ENCODE data around the gene SLC2A9. TPM values are rescaled to one million over a fixed set of nuclear protein-coding genes. Genes with fewer than 3 reads are reported as not detected.

The SLC2A9 gene
- polyA plus RNA-seq, 1 donor, result 28.7 TPM

- Histone ChIP-seq H3K4me1 (ENCODE audit: control insufficient read depth, insufficient read depth, low read length) (peaks cover 27% of the 10 kb centered on the region), H3K27ac (ENCODE audit: low read length) (peak overlapping the region; percentile 93), H3K9me3 (ENCODE audit: control insufficient read depth, low read depth, low read length) (no peaks in the 10 kb centered on the region), H3K4me3 (ENCODE audit: low read length) (no peak overlapping the region), H3K27me3 (ENCODE audit: control insufficient read depth, insufficient read depth, low read length) (no peaks in the 10 kb centered on the region), H3K36me3 (ENCODE audit: control insufficient read depth, insufficient read depth, low read length) (peaks cover 3% of the 10 kb centered on the region)
- no peak for DNase-seq
- no CpG with 5 or more reads among the region's 6 CpGs for WGBS (ENCODE audit: insufficient coverage, low lambda C conversion rate)
Measured at GRCh38 chr4:10020106-10020505, 1.2 kb downstream of the SLC2A9 start.

- Histone ChIP-seq H3K9me3 (ENCODE audit: control insufficient read depth, low read depth, low read length) (no peaks in the 10 kb centered on the region), H3K36me3 (ENCODE audit: control insufficient read depth, insufficient read depth, low read length) (peaks cover 3% of the 10 kb centered on the region), H3K4me3 (ENCODE audit: low read length) (peak overlapping the region; percentile 53), H3K4me1 (ENCODE audit: control insufficient read depth, insufficient read depth, low read length) (peaks cover 27% of the 10 kb centered on the region), H3K27me3 (ENCODE audit: control insufficient read depth, insufficient read depth, low read length) (no peaks in the 10 kb centered on the region), H3K27ac (ENCODE audit: low read length) (peak overlapping the region; percentile 93)
- no CpG with 5 or more reads among the region's 9 CpGs for WGBS (ENCODE audit: insufficient coverage, low lambda C conversion rate)
- no peak for DNase-seq
Measured at GRCh38 chr4:10019521-10020051, 1.7 kb downstream of the SLC2A9 start.

GRCh38 chr4:10018818-10019461 is 2.4 kb downstream of the SLC2A9 start:
- Histone ChIP-seq H3K4me3 (ENCODE audit: low read length) (peak overlapping the region; percentile 53), H3K4me1 (ENCODE audit: control insufficient read depth, insufficient read depth, low read length) (peaks cover 27% of the 10 kb centered on the region), H3K36me3 (ENCODE audit: control insufficient read depth, insufficient read depth, low read length) (peaks cover 3% of the 10 kb centered on the region), H3K27ac (ENCODE audit: low read length) (peak overlapping the region; percentile 93), H3K27me3 (ENCODE audit: control insufficient read depth, insufficient read depth, low read length) (no peaks in the 10 kb centered on the region), H3K9me3 (ENCODE audit: control insufficient read depth, low read depth, low read length) (no peaks in the 10 kb centered on the region)
- peak; percentile 96 to 98 for DNase-seq
- no CpG with 5 or more reads among the region's 52 CpGs for WGBS (ENCODE audit: insufficient coverage, low lambda C conversion rate)

GRCh38 chr4:10017037-10017893 is 4.0 kb downstream of the SLC2A9 start:
- peak in 1 of 2 donors; percentile 68 for DNase-seq
- Histone ChIP-seq H3K9me3 (ENCODE audit: control insufficient read depth, low read depth, low read length) (no peaks in the 10 kb centered on the region), H3K4me3 (ENCODE audit: low read length) (no peak overlapping the region), H3K27me3 (ENCODE audit: control insufficient read depth, insufficient read depth, low read length) (no peaks in the 10 kb centered on the region), H3K36me3 (ENCODE audit: control insufficient read depth, insufficient read depth, low read length) (peaks cover 6% of the 10 kb centered on the region), H3K4me1 (ENCODE audit: control insufficient read depth, insufficient read depth, low read length) (peaks cover 25% of the 10 kb centered on the region), H3K27ac (ENCODE audit: low read length) (peak overlapping the region; percentile 9)
- WGBS (ENCODE audit: insufficient coverage, low lambda C conversion rate), result no CpG with 5 or more reads among the region's 11 CpGs

GRCh38 chr4:10016169-10016568 is 5.1 kb downstream of the SLC2A9 start:
- Histone ChIP-seq H3K4me3 (ENCODE audit: low read length) (no peak overlapping the region), H3K9me3 (ENCODE audit: control insufficient read depth, low read depth, low read length) (no peaks in the 10 kb centered on the region), H3K4me1 (ENCODE audit: control insufficient read depth, insufficient read depth, low read length) (peaks cover 19% of the 10 kb centered on the region), H3K36me3 (ENCODE audit: control insufficient read depth, insufficient read depth, low read length) (peaks cover 6% of the 10 kb centered on the region), H3K27me3 (ENCODE audit: control insufficient read depth, insufficient read depth, low read length) (no peaks in the 10 kb centered on the region), H3K27ac (ENCODE audit: low read length) (no peak overlapping the region)
- no peak for DNase-seq
- no CpG with 5 or more reads among the region's 6 CpGs for WGBS (ENCODE audit: insufficient coverage, low lambda C conversion rate)

- Histone ChIP-seq H3K4me3 (ENCODE audit: low read length) (no peak overlapping the region), H3K36me3 (ENCODE audit: control insufficient read depth, insufficient read depth, low read length) (peaks cover 6% of the 10 kb centered on the region), H3K9me3 (ENCODE audit: control insufficient read depth, low read depth, low read length) (no peaks in the 10 kb centered on the region), H3K27me3 (ENCODE audit: control insufficient read depth, insufficient read depth, low read length) (no peaks in the 10 kb centered on the region), H3K4me1 (ENCODE audit: control insufficient read depth, insufficient read depth, low read length) (peaks cover 16% of the 10 kb centered on the region), H3K27ac (ENCODE audit: low read length) (no peak overlapping the region)
- DNase-seq, result no peak
- no CpG with 5 or more reads among the region's 7 CpGs for WGBS (ENCODE audit: insufficient coverage, low lambda C conversion rate)
Measured at GRCh38 chr4:10015140-10015753, 6.0 kb downstream of the SLC2A9 start.

GRCh38 chr4:10013722-10014121 is 7.6 kb downstream of the SLC2A9 start:
- H3K36me3 ChIP-seq (ENCODE audit: control insufficient read depth, insufficient read depth, low read length), result peaks cover 6% of the 10 kb centered on the region
- H3K27ac ChIP-seq (ENCODE audit: low read length), result no peak overlapping the region
- no peaks in the 10 kb centered on the region for H3K9me3 ChIP-seq (ENCODE audit: control insufficient read depth, low read depth, low read length)
- peaks cover 4% of the 10 kb centered on the region for H3K4me1 ChIP-seq (ENCODE audit: control insufficient read depth, insufficient read depth, low read length)
- H3K27me3 ChIP-seq (ENCODE audit: control insufficient read depth, insufficient read depth, low read length), result no peaks in the 10 kb centered on the region
- DNase-seq, result no peak
- H3K4me3 ChIP-seq (ENCODE audit: low read length), result no peak overlapping the region
- WGBS (ENCODE audit: insufficient coverage, low lambda C conversion rate), result no CpG with 5 or more reads among the region's 6 CpGs

GRCh38 chr4:10011885-10012284 is 9.4 kb downstream of the SLC2A9 start:
- Histone ChIP-seq H3K27ac (ENCODE audit: low read length) (no peak overlapping the region), H3K27me3 (ENCODE audit: control insufficient read depth, insufficient read depth, low read length) (no peaks in the 10 kb centered on the region), H3K4me3 (ENCODE audit: low read length) (no peak overlapping the region), H3K4me1 (ENCODE audit: control insufficient read depth, insufficient read depth, low read length) (peaks cover 8% of the 10 kb centered on the region), H3K36me3 (ENCODE audit: control insufficient read depth, insufficient read depth, low read length) (peaks cover 4% of the 10 kb centered on the region), H3K9me3 (ENCODE audit: control insufficient read depth, low read depth, low read length) (no peaks in the 10 kb centered on the region)
- WGBS (ENCODE audit: insufficient coverage, low lambda C conversion rate), result no CpG with 5 or more reads among the region's 3 CpGs
- DNase-seq, result no peak

- Histone ChIP-seq H3K9me3 (ENCODE audit: control insufficient read depth, low read depth, low read length) (no peaks in the 10 kb centered on the region), H3K36me3 (ENCODE audit: control insufficient read depth, insufficient read depth, low read length) (peaks cover 2% of the 10 kb centered on the region), H3K4me3 (ENCODE audit: low read length) (no peak overlapping the region), H3K4me1 (ENCODE audit: control insufficient read depth, insufficient read depth, low read length) (peaks cover 13% of the 10 kb centered on the region), H3K27ac (ENCODE audit: low read length) (no peak overlapping the region), H3K27me3 (ENCODE audit: control insufficient read depth, insufficient read depth, low read length) (no peaks in the 10 kb centered on the region)
- 83% methylated on average over 1 of the region's 1 CpG for WGBS (ENCODE audit: insufficient coverage, low lambda C conversion rate)
- DNase-seq, result no peak
Measured at GRCh38 chr4:10011277-10011676, 10.0 kb downstream of the SLC2A9 start.

- Histone ChIP-seq H3K4me3 (ENCODE audit: low read length) (no peak overlapping the region), H3K27ac (ENCODE audit: low read length) (no peak overlapping the region), H3K27me3 (ENCODE audit: control insufficient read depth, insufficient read depth, low read length) (no peaks in the 10 kb centered on the region), H3K4me1 (ENCODE audit: control insufficient read depth, insufficient read depth, low read length) (peaks cover 25% of the 10 kb centered on the region), H3K9me3 (ENCODE audit: control insufficient read depth, low read depth, low read length) (no peaks in the 10 kb centered on the region), H3K36me3 (ENCODE audit: control insufficient read depth, insufficient read depth, low read length) (peaks cover 7% of the 10 kb centered on the region)
- DNase-seq, result no peak
- 100% methylated on average over 2 of the region's 3 CpGs for WGBS (ENCODE audit: insufficient coverage, low lambda C conversion rate)
Measured at GRCh38 chr4:10009861-10010500, 11.3 kb downstream of the SLC2A9 start.

Data from large intestine (tissue), 3 donors.